Left colon (tissue), 2 donors: Measurements from ENCODE around the gene TMED3. TPM values are rescaled to one million over a fixed set of nuclear protein-coding genes. Genes with fewer than 3 reads are reported as not detected.

ENCODE experiments used
- ATAC-seq: fragments of 200-7000 bp; cut with Tn5 transposase; one replicate; pipeline ENCODE4 v1.9.1; 2020; ENCODE audit warnings: mild to moderate bottlenecking, moderate library complexity
- DNase-seq, 2 donors: peaks; one replicate each; pipeline ENCODE4 v3.0.0-alpha.2; 2020
- intact Hi-C, 2 donors: fragments of 100-400 bp; cut with DNase I in 1 of 2; cut with micrococcal nuclease in 1 of 2; formaldehyde crosslinking; loops; one replicate each; pipeline versions ENCODE4 v1.11.2 to v1.14.0; 2022; cut with DNase I, micrococcal nuclease
- total RNA-seq, 2 donors: library from RNA; stranded (reverse); fragmentation: NEBNext Ultra II Directional; extraction: Animal tissue kit (Norgen Biotek cat#: 25700); gene quantifications; one replicate each; pipeline ENCODE4 v1.2.1, GENCODE V29; 2021
- donor health status: DM: no; HTN: no; CAD: no.
- donor health status: DM: yes; HTN: yes; CAD: no.

The TMED3 gene
- total RNA-seq, 2 donors from 2014 or later, result 64.0 to 74.3 TPM

DNA sequence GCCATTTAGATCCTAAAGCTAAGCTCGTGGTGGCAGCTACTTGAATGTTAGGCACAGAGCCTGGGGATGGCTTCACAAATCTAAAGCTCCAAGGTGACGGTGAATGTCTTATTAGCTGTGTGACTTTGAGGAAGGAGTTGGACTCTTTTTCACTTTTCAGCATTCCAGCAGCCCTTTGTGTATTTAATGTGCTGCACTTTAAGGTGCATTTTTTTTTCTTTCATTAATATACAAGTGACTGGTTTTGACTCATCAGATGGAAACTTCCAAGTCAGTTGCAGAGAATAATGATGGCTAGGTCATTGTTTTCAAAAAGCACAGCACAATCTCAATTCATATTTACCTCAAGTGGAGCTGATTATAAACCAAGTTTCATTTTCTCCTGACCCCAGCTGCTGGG, 55.8 kb downstream of the TMED3 start:
- DNase-seq (no peak), ATAC-seq (no peak)
- intact Hi-C loops, result no loop called here

DNA sequence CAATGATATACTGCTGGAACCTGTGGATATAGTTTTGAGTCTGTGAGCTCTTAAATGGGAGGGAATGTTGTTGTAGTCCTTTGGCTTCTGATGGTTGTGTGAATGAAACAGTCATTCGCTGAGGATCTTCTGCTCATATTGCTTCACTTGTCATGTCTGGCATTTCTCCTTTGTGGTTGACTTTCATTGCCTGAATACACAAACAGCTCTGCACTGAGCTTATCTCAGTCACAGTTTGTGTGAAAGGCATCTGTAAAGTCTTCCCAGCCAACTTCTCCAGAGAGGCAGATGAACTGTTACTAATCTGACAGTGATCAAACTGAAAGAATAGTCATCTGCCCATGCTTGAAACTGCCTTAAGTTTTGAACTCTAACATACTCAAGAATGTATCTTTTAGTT, 59.8 kb downstream of the TMED3 start:
- DNase-seq, result no peak
- intact Hi-C loops, result no loop called here
- no peak for ATAC-seq

DNA sequence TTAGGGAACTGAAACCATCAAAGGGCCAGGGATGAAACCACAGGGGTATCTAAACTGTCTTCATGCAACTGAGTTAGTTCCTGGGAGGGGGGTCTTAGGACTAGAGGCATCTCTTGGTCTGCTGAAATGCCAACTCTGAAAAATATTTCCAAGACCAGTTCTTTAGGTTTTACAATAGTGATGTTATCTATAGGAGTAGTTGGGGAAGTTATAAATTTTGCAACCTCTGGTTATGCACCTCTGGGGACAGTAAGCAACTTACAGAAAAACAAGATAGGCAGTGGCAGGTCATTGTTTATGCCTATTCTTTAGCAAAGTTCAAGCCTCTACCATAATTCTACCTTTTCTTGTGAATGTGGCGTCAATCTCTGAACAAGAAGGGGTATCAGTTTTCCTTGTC, 60.7 kb downstream of the TMED3 start:
- DNase-seq, result no peak
- ATAC-seq, result no peak
- intact Hi-C loops, result no loop called here

DNA sequence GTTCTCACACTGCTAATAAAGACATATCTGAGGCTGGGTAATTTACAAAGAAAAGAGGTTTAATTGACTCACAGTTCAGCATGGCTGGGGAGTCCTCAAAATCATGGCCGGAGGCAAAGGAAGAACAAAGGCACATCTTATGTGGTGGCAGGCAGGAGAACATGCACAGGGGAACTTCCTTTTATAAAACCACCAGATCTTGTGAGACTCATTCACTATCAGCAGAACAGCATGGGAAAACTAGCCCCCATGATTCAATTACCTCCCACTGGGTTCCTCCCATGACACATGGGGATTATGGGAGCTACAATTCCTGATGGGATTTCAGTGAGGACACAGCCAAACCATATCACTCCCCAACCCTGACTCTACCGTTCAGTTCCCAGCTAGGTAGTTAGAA, 61.5 kb downstream of the TMED3 start:
- intact Hi-C loops, result no loop called here
- ATAC-seq (no peak), DNase-seq (no peak)

Other genes with a start within 250 kb of the TMED3 start
- gene RASGRF1, start 220.3 kb upstream of the TMED3 start, total RNA-seq, result under 1 TPM; 0.14 to 0.18 TPM
- not detected for gene ANKRD34C, start 28.4 kb upstream of the TMED3 start, total RNA-seq
- gene MINAR1, start 121.2 kb downstream of the TMED3 start, total RNA-seq, result under 1 TPM; 0.28 to 0.43 TPM